Measurements from ENCODE around the gene GNAL.
"Not testable (repeated sequence)": the region's sequence is repeated elsewhere in the genome, so short reads cannot be mapped to it uniquely, and the experiment has no call there.

- TF ChIP-seq CTCF, POLR2A (IDR thresholded peaks at IDR 0.05): not testable (repeated sequence)
Measured at GRCh38 chr18:11647310-11647709, 41.8 kb upstream of the GNAL start.

Data from body of pancreas (tissue), 4 donors.